ENCODE measurements around the gene NRXN2.

NRXN2 gene

DNA sequence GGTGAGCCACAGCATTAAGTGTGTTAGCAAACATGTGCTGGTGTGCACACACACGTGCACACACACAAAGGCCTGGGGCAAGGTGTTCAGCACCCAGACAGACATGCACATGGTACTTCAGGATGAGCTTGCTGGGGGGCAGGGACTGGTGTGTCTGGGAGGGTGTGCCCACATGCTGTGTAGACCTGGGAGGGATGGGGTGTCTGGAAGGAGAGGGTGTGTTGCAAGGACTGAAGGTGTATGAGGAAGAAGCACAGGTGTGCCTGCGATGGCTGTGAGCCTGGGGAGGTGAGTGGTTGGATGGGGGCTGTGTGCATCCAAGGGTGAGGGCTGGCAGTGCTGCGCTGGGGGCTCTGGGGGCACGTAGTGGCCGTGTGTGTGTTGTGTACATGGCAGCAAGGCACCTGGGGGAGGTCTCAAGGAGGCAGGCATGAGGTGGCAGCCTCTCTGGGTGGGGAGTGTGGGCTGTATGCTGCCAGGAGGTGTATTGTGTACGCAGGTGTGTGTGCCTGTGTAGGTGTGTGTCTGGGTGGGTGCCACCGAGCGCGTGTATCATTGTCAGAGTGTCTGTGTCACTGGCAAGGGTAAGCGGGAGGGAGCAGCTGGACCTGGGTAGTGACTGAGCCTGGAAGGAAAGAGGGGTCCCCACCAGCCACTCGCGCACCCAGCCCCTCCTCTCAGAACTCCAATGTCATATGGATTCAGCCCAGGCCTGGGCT lies 2.2 kb downstream of the NRXN2 start:
- H3K9ac ChIP-seq = no peak overlapping the region
- no peak overlapping the region for H2AFZ ChIP-seq (ENCODE audit: low read depth)
- H3K79me2 ChIP-seq (ENCODE audit: insufficient read depth, low read depth) = no peaks in the 10 kb centered on the region
- no peaks in the 10 kb centered on the region for H3K36me3 ChIP-seq (ENCODE audit: insufficient read depth)
- H3K27me3 ChIP-seq (ENCODE audit: insufficient read depth, low read depth) = peaks cover 75% of the 10 kb centered on the region
- H4K20me1 ChIP-seq (ENCODE audit: insufficient read depth) = no peaks in the 10 kb centered on the region
- H3K4me1 ChIP-seq (ENCODE audit: low read depth, poor library complexity, severe bottlenecking) = peaks cover 8% of the 10 kb centered on the region
- no peak overlapping the region for H3K4me3 ChIP-seq (IDR thresholded peaks at IDR 0.05; ENCODE audit: insufficient read depth, low read depth, low read length)
- TF ChIP-seq, protein P1, sequence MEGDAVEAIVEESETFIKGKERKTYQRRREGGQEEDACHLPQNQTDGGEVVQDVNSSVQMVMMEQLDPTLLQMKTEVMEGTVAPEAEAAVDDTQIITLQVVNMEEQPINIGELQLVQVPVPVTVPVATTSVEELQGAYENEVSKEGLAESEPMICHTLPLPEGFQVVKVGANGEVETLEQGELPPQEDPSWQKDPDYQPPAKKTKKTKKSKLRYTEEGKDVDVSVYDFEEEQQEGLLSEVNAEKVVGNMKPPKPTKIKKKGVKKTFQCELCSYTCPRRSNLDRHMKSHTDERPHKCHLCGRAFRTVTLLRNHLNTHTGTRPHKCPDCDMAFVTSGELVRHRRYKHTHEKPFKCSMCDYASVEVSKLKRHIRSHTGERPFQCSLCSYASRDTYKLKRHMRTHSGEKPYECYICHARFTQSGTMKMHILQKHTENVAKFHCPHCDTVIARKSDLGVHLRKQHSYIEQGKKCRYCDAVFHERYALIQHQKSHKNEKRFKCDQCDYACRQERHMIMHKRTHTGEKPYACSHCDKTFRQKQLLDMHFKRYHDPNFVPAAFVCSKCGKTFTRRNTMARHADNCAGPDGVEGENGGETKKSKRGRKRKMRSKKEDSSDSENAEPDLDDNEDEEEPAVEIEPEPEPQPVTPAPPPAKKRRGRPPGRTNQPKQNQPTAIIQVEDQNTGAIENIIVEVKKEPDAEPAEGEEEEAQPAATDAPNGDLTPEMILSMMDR (conservative IDR thresholded peaks at IDR 0.05; ENCODE audit: low read depth, low read length) = no peak
- no peak overlapping the region for H3K4me2 ChIP-seq
- no peak overlapping the region for H3K27ac ChIP-seq

- Histone ChIP-seq H3K4me1 (ENCODE audit: low read depth, poor library complexity, severe bottlenecking) (peaks cover 8% of the 10 kb centered on the region), H3K27me3 (ENCODE audit: insufficient read depth, low read depth) (peaks cover 76% of the 10 kb centered on the region), H3K79me2 (ENCODE audit: insufficient read depth, low read depth) (no peaks in the 10 kb centered on the region), H4K20me1 (ENCODE audit: insufficient read depth) (no peaks in the 10 kb centered on the region), H3K36me3 (ENCODE audit: insufficient read depth) (no peaks in the 10 kb centered on the region), H3K9ac (no peak overlapping the region), H3K4me3 (IDR thresholded peaks at IDR 0.05; ENCODE audit: insufficient read depth, low read depth, low read length) (no peak overlapping the region), H3K27ac (no peak overlapping the region), H3K4me2 (no peak overlapping the region), H2AFZ (ENCODE audit: low read depth) (no peak overlapping the region)
- TF ChIP-seq, protein P1 (conservative IDR thresholded peaks at IDR 0.05; ENCODE audit: low read depth, low read length) = no peak
Observed at GRCh38 chr11:64720167-64720566, 2.8 kb downstream of the NRXN2 start.

DNA sequence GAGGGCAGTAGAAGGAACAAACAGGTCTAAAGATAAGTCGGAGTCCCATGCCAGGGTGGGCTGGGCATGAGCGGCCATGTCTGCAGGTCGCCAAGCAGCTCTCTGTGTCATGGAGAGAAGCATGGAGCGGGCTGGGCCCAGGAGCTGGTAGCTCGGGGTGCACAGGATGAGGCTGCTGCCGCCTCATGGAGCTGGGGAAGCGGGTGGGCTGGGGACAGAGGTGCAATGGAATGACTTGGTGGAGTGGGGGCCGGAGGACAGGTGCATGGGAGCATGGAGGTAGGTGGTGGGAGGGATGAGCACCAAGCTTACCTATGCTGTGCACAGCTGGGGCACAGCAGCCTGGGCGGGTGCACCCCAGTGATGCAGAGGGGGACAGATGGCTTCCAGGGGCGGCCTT lies 3.6 kb downstream of the NRXN2 start:
- Histone ChIP-seq H3K27me3 (ENCODE audit: insufficient read depth, low read depth) (peaks cover 80% of the 10 kb centered on the region), H4K20me1 (ENCODE audit: insufficient read depth) (no peaks in the 10 kb centered on the region), H3K9ac (no peak overlapping the region), H3K79me2 (ENCODE audit: insufficient read depth, low read depth) (no peaks in the 10 kb centered on the region), H3K4me3 (IDR thresholded peaks at IDR 0.05; ENCODE audit: insufficient read depth, low read depth, low read length) (no peak overlapping the region), H3K27ac (no peak overlapping the region), H2AFZ (ENCODE audit: low read depth) (no peak overlapping the region), H3K4me1 (ENCODE audit: low read depth, poor library complexity, severe bottlenecking) (peaks cover 8% of the 10 kb centered on the region), H3K4me2 (no peak overlapping the region), H3K36me3 (ENCODE audit: insufficient read depth) (no peaks in the 10 kb centered on the region)
- TF ChIP-seq, protein P1 (conservative IDR thresholded peaks at IDR 0.05; ENCODE audit: low read depth, low read length) = no peak

DNA sequence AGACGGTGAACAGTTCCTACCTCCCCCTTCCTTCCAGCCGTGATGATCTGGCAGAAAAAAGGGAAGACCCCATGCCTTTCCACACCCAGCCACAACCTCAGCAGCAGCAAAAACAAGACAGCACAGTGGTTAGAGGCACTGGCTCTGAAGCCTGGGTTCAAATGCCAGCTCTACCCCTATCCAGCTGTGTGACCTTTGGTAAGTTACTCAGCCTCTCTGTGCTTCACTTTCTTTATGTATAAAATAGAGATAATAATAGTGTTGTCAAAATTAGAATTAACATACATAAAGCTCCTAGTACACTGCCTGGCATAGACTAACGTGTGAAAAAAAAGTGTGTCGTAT lies 4.2 kb downstream of the NRXN2 start:
- H3K27me3 ChIP-seq (ENCODE audit: insufficient read depth, low read depth) = peaks cover 87% of the 10 kb centered on the region
- no peak overlapping the region for H3K9ac ChIP-seq
- peaks cover 3% of the 10 kb centered on the region for H3K4me1 ChIP-seq (ENCODE audit: low read depth, poor library complexity, severe bottlenecking)
- H3K27ac ChIP-seq = no peak overlapping the region
- no peak overlapping the region for H3K4me2 ChIP-seq
- H3K79me2 ChIP-seq (ENCODE audit: insufficient read depth, low read depth) = no peaks in the 10 kb centered on the region
- no peaks in the 10 kb centered on the region for H3K36me3 ChIP-seq (ENCODE audit: insufficient read depth)
- H4K20me1 ChIP-seq (ENCODE audit: insufficient read depth) = no peaks in the 10 kb centered on the region
- H3K4me3 ChIP-seq (IDR thresholded peaks at IDR 0.05; ENCODE audit: insufficient read depth, low read depth, low read length) = no peak overlapping the region
- TF ChIP-seq, protein P1 (conservative IDR thresholded peaks at IDR 0.05; ENCODE audit: low read depth, low read length) = no peak
- H2AFZ ChIP-seq (ENCODE audit: low read depth) = no peak overlapping the region

Measured in KMS-11 (cell line).